Thyroid gland (tissue), 4 donors: ENCODE results near the gene RHOBTB1. TPM values are rescaled to one million over a fixed set of nuclear protein-coding genes. Genes with fewer than 3 reads are reported as not detected.

Source experiments
- DNase-seq, 2 donors: peaks; one replicate each; pipeline ENCODE4 v3.0.0-alpha.2; 2019
- H3K27ac ChIP-seq, 3 donors: fragments of 200-600 bp; sonication (generic); 1 replicate in 2 of 3; 2 replicates in 1 of 3; pipeline ENCODE4 v1.5.1; 2016 to 2019; ENCODE audit warnings: mild to moderate bottlenecking in 1 of 3, moderate library complexity in 1 of 3
- H3K27me3 ChIP-seq: fragments of 200-600 bp; sonication (generic); one replicate; pipeline ENCODE4 v1.5.1; 2019
- H3K36me3 ChIP-seq, 2 donors: fragments of 200-600 bp; sonication (generic); one replicate each; pipeline ENCODE4 v1.5.1; 2016 to 2019
- H3K4me1 ChIP-seq, 2 donors: fragments of 200-600 bp; sonication (generic); one replicate each; pipeline ENCODE4 v1.5.1; 2017 to 2019
- H3K4me3 ChIP-seq, 3 donors: fragments of 200-600 bp; sonication (generic); replicated peaks in 1 of 3; 1 replicate in 2 of 3; 2 replicates in 1 of 3; pipeline ENCODE4 v1.5.1; 2016; ENCODE audit warnings: mild to moderate bottlenecking in 1 of 3
- H3K9me3 ChIP-seq: fragments of 200-600 bp; sonication (generic); one replicate; pipeline ENCODE4 v1.5.1; 2017
- POLR2A ChIP-seq, 2 donors: fragments of 450-650 bp; IDR thresholded peaks; one replicate each; pipeline ENCODE4 v1.6.1; 2017; ENCODE audit warnings: antibody characterized with exemption in 2 of 2, mild to moderate bottlenecking in 2 of 2, moderate library complexity in 1 of 2
- WGBS, 2 donors: methylation state at CpG; one replicate each; pipeline ENCODE4 v1.1.5; 2017; 5-methylcytosine and 5-hydroxymethylcytosine counted together
- intact Hi-C: fragments of 100-400 bp; cut with DNase I; formaldehyde crosslinking; loops from one replicate; pipeline ENCODE4 v1.15.1; 2023
- total RNA-seq, 4 donors: library from RNA; depleted of rRNA; stranded (reverse); fragments of >200 nt; gene quantifications; one replicate each; pipeline ENCODE4 v1.2.3, GENCODE V29; 2016
- TF ChIP-seq, protein P1 (sequence below), 6 experiments: fragments of 200-600 bp in 3 of 6; fragments of 450-650 bp in 3 of 6; sonication (generic) in 3 of 6; IDR thresholded peaks; one replicate each; pipeline ENCODE4 v1.5.1; 2016 to 2019; ENCODE audit warnings: antibody characterized with exemption in 6 of 6, mild to moderate bottlenecking in 2 of 6, inconsistent platforms in 1 of 6, moderate library complexity in 1 of 6

The RHOBTB1 gene
- total RNA-seq, 4 donors from 2014 or later: 6.8 to 10.5 (median 9.1) TPM

DNA sequence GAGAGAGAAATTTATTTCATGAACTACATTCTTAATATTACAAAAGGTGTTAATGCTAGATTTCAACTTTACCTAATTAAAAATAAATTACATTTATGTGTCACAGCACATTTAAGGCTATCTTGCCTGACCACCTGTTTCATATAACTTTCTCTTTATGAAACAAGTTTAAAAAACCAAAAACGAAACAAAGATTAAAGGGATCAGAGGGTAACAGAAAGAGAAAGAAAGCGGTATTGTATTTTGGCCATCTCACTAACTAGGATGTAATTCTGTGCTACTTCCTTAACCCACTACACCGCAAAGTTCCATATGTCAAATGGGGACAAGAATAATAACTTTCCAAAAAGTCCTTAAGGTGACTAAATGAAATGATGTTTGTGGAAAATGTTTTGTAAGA lies 6.3 kb upstream of the RHOBTB1 start:
- Histone ChIP-seq H3K9me3 (no peaks in the 10 kb centered on the region), H3K27me3 (no peaks in the 10 kb centered on the region), H3K4me1 (no peaks in the 10 kb centered on the region), H3K4me3 (no peak overlapping the region), H3K27ac (no peak overlapping the region), H3K36me3 (no peaks in the 10 kb centered on the region)
- intact Hi-C loops: no loop called here
- TF ChIP-seq POLR2A (IDR thresholded peaks at IDR 0.05): no peak
- TF ChIP-seq, protein P1, sequence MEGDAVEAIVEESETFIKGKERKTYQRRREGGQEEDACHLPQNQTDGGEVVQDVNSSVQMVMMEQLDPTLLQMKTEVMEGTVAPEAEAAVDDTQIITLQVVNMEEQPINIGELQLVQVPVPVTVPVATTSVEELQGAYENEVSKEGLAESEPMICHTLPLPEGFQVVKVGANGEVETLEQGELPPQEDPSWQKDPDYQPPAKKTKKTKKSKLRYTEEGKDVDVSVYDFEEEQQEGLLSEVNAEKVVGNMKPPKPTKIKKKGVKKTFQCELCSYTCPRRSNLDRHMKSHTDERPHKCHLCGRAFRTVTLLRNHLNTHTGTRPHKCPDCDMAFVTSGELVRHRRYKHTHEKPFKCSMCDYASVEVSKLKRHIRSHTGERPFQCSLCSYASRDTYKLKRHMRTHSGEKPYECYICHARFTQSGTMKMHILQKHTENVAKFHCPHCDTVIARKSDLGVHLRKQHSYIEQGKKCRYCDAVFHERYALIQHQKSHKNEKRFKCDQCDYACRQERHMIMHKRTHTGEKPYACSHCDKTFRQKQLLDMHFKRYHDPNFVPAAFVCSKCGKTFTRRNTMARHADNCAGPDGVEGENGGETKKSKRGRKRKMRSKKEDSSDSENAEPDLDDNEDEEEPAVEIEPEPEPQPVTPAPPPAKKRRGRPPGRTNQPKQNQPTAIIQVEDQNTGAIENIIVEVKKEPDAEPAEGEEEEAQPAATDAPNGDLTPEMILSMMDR (IDR thresholded peaks at IDR 0.05): no peak
- 80 to 89% methylated on average over 3 of the region's 3 CpGs for WGBS, 2 donors
- no peak for DNase-seq

DNA sequence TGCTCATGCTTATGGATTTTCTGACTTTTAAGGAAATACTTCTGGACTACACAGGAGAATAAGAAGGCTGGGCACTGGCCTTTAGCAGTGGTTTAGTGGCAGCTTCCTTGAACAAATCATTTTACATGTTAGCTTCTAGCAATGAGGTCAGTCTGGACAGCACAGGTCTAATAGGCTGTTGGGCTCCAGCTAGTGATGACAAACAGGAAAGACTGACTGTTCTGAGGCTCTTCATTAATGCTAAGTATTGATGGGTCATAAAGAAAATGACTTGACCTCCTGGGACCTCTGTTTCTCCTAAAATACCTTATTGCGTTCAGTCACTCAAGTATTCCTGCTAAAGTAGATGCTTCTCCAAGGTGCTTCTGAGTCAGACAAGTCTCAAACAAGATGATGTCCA lies 4.9 kb upstream of the RHOBTB1 start:
- Histone ChIP-seq H3K4me3 (no peak overlapping the region), H3K27ac (no peak overlapping the region), H3K36me3 (no peaks in the 10 kb centered on the region), H3K4me1 (peaks cover 0 to 4% of the 10 kb centered on the region in 2 donors), H3K9me3 (no peaks in the 10 kb centered on the region), H3K27me3 (no peaks in the 10 kb centered on the region)
- intact Hi-C loops: loop anchor here (10.0 kb wide), 1 partner anchor 54 kb away; no protein-coding TSS in a partner anchor
- no peak for TF ChIP-seq POLR2A (IDR thresholded peaks at IDR 0.05)
- 96 to 100% methylated on average over 1 of the region's 1 CpG for WGBS, 2 donors
- DNase-seq: no peak

DNA sequence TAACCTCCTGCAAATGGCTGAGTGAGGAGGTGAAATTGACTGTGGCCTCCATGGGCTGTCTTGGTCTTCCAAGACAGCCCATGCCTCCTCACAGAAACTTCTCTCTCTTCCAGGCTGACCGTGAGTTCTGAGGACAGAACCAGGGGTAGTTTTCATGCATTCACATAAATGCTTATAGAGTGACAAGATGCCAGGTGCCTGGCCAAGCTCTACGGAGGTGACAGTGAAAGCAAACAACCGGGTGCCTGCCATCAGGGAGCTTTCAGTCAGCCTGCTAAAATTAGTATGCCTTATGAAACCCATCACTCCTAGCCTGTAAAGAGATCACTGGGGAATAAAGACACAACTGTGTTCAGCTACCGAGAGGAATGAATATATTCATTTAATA lies 919 bp upstream of the RHOBTB1 start:
- DNase-seq: peak in 1 of 2 donors; percentile 1
- Histone ChIP-seq H3K4me1 (peaks cover 0 to 11% of the 10 kb centered on the region in 2 donors), H3K36me3 (no peaks in the 10 kb centered on the region), H3K27ac (peak overlapping the region; percentile 76 to 97 (median 96)), H3K9me3 (no peaks in the 10 kb centered on the region), H3K27me3 (no peaks in the 10 kb centered on the region), H3K4me3 (peak overlapping the region in 2 of 3 donors; percentile 84 to 94)
- TF ChIP-seq, protein P1 (IDR thresholded peaks at IDR 0.05): no peak
- TF ChIP-seq POLR2A (IDR thresholded peaks at IDR 0.05): no peak
- 55 to 75% methylated on average over 4 of the region's 4 CpGs for WGBS, 2 donors
- intact Hi-C loops: loop anchor here (10.0 kb wide), 1 partner anchor 50 kb away; no protein-coding TSS in a partner anchor

DNA sequence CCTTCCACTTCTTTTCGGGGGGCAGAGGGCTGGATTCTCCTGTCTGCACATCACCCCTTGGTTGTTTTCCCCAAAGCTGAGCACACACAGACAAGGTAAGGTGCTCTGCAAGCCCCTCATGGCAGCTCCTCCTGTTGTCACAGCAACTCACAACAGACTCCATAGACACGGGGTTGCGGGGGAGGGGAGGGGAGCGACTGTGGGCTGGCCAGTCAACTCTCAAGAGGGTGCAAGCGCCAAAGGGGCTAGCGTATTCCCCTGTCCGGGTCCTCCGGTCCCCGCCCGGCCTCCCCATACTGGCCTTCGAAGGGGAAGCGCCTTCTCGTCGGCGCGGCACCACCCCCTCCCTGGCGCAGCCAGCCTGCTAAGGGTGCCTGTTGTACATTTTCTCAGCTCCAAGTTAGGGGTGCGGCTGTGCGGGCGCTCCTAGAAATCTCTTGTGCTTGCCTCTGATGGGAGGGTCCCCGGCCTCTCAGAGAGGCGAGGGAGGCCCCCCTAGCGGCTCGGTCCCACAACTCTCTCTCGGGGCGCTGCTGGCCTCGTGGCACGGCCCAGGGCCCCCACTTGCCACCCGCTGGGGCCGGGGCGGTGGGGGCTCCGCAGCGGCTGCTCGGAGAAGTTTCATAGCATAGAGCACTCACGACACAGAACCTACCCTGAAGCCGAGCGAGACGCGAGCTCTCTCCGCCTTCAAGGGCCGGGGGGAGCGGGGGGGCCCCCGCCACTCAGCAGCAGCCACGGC lies 498 bp downstream of the RHOBTB1 start:
- Histone ChIP-seq H3K36me3 (no peaks in the 10 kb centered on the region), H3K27ac (peak overlapping the region; percentile 76 to 97 (median 96)), H3K4me3 (peak overlapping the region; percentile 47 to 94 (median 84)), H3K4me1 (peaks cover 0 to 11% of the 10 kb centered on the region in 2 donors), H3K27me3 (no peaks in the 10 kb centered on the region), H3K9me3 (no peaks in the 10 kb centered on the region)
- DNase-seq: peak; percentile 62 to 71
- intact Hi-C loops: loop anchor here (10.0 kb wide), 1 partner anchor 49 kb away; no protein-coding TSS in a partner anchor
- WGBS, 2 donors: 0% methylated on average over 1 to 15 of the region's 44 CpGs
- TF ChIP-seq, protein P1 (IDR thresholded peaks at IDR 0.05): no peak
- TF ChIP-seq POLR2A (IDR thresholded peaks at IDR 0.05): no peak

DNA sequence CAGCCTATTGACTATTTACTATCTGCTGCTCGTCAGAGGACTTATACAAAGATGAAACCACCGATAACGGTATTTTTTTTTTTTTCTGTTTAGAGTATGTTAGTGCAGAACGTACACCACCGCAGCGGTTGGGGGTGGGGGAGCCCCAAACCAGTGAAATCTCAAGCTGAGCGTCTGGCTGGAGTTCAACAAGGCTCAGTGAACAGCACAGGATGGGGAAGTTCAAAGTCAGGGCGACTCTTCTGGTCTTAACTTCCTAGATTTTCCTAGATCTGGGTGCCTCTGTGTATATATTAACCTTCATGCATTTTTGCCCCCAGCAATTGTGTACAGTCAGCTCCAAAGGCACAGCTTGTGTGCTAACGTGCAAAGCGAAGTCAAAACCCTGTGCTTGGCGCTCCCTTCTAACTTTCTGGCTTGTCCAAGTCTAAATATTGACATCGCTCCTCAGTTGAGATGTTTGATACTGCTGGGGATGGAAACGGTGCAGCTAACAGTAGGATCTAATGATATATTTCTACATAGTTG lies 1.1 kb downstream of the RHOBTB1 start:
- Histone ChIP-seq H3K36me3 (no peaks in the 10 kb centered on the region), H3K27ac (peak overlapping the region; percentile 76 to 97 (median 96)), H3K4me1 (peaks cover 0 to 11% of the 10 kb centered on the region in 2 donors), H3K27me3 (no peaks in the 10 kb centered on the region), H3K9me3 (no peaks in the 10 kb centered on the region), H3K4me3 (peak overlapping the region in 2 of 3 donors; percentile 84 to 94)
- TF ChIP-seq, protein P1 (IDR thresholded peaks at IDR 0.05): no peak
- TF ChIP-seq POLR2A (IDR thresholded peaks at IDR 0.05): no peak
- 3 to 4% methylated on average over 13 of the region's 13 CpGs for WGBS, 2 donors
- intact Hi-C loops: loop anchor here (10.0 kb wide), 1 partner anchor 48 kb away; no protein-coding TSS in a partner anchor
- DNase-seq: peak; percentile 47 to 52
